ENCODE data around the gene ECE1. TPM values are rescaled to one million over a fixed set of nuclear protein-coding genes. Genes with fewer than 3 reads are reported as not detected.

ECE1 gene
- total and polyA plus RNA-seq, 2 of the 13 experiments (the other 11 are each of a cell fraction or from before 2014, with no cell fraction given), result 13.5 to 21.2 TPM

DNA sequence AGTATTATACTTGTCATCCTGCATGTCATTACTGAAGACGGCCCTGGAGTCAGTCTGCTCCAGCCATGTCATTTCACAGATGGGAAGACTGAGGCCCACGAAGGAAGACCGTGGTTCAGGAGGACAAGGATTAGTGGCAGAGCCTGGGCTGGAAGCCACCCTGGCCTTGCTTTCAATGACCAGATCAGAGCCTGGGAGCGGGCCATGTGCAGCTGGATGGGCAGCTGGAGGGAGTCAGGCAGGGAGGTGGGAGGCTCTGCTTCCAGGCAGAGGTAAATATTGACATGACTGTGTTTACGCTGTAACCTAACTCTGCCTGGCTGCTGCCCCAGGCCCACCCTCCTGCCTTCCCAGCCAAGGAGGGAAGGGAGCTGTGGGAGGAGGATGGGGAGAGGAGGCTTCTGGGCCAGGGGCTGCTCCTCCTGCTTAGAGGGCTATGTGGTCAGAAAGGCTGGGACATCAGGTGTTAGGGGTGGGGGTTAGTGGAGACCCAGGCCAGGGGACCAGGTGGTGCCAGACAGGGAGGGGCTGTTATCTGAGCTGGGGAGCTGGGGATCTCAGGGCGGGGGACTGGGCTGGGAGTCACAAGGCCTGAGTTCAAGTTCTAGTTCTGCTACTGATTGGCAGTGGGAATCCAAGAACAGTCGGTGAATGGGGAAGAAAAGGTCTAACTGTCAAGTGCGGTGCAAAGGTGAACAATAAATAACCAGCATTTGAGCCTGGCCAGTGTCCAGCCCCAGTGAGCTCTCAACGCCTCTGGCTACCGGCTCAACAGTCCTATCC is 48.5 kb upstream of the ECE1 start (continued):
- TF ChIP-seq, protein P1, sequence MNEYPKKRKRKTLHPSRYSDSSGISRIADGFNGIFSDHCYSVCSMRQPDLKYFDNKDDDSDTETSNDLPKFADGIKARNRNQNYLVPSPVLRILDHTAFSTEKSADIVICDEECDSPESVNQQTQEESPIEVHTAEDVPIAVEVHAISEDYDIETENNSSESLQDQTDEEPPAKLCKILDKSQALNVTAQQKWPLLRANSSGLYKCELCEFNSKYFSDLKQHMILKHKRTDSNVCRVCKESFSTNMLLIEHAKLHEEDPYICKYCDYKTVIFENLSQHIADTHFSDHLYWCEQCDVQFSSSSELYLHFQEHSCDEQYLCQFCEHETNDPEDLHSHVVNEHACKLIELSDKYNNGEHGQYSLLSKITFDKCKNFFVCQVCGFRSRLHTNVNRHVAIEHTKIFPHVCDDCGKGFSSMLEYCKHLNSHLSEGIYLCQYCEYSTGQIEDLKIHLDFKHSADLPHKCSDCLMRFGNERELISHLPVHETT (CRISPR knock-in tag; conservative IDR thresholded peaks at IDR 0.05), result no peak; the same call in 1 of the 2 replicates
- TF ChIP-seq ZNF598 (CRISPR knock-in tag; IDR thresholded peaks at IDR 0.05; ENCODE audit: borderline replicate concordance), result no peak
- TF ChIP-seq HNRNPUL1 (IDR thresholded peaks at IDR 0.05; ENCODE audit: low read depth, low read length), result no peak
- TF ChIP-seq, protein P2, sequence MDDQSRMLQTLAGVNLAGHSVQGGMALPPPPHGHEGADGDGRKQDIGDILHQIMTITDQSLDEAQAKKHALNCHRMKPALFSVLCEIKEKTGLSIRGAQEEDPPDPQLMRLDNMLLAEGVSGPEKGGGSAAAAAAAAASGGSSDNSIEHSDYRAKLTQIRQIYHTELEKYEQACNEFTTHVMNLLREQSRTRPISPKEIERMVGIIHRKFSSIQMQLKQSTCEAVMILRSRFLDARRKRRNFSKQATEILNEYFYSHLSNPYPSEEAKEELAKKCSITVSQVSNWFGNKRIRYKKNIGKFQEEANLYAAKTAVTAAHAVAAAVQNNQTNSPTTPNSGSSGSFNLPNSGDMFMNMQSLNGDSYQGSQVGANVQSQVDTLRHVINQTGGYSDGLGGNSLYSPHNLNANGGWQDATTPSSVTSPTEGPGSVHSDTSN (CRISPR knock-in tag; IDR thresholded peaks at IDR 0.05; ENCODE audit: borderline replicate concordance), result no peak
- no peak for TF ChIP-seq NPAS2 (CRISPR knock-in tag; IDR thresholded peaks at IDR 0.05; ENCODE audit: borderline replicate concordance)
- no peak for TF ChIP-seq AGO1 (IDR thresholded peaks at IDR 0.05; ENCODE audit: low read depth, low read length, poor library complexity, severe bottlenecking)
- TF ChIP-seq ZNF569 (CRISPR knock-in tag; IDR thresholded peaks at IDR 0.05; ENCODE audit: borderline replicate concordance), result no peak
- TF ChIP-seq, protein P3, sequence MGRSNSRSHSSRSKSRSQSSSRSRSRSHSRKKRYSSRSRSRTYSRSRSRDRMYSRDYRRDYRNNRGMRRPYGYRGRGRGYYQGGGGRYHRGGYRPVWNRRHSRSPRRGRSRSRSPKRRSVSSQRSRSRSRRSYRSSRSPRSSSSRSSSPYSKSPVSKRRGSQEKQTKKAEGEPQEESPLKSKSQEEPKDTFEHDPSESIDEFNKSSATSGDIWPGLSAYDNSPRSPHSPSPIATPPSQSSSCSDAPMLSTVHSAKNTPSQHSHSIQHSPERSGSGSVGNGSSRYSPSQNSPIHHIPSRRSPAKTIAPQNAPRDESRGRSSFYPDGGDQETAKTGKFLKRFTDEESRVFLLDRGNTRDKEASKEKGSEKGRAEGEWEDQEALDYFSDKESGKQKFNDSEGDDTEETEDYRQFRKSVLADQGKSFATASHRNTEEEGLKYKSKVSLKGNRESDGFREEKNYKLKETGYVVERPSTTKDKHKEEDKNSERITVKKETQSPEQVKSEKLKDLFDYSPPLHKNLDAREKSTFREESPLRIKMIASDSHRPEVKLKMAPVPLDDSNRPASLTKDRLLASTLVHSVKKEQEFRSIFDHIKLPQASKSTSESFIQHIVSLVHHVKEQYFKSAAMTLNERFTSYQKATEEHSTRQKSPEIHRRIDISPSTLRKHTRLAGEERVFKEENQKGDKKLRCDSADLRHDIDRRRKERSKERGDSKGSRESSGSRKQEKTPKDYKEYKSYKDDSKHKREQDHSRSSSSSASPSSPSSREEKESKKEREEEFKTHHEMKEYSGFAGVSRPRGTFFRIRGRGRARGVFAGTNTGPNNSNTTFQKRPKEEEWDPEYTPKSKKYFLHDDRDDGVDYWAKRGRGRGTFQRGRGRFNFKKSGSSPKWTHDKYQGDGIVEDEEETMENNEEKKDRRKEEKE (IDR thresholded peaks at IDR 0.05), result no peak
- TF ChIP-seq NFIC (IDR thresholded peaks at IDR 0.05; ENCODE audit: low read length), result peak; percentile 63; the same call in 1 of the 2 replicates
- no peak for TF ChIP-seq TCF12 (IDR thresholded peaks at IDR 0.05)
- TF ChIP-seq TCF12 (CRISPR knock-in tag; IDR thresholded peaks at IDR 0.05), result peak; percentile 83; the same call in 1 of the 2 replicates
- TF ChIP-seq ZNF460 (CRISPR knock-in tag; IDR thresholded peaks at IDR 0.05; ENCODE audit: borderline replicate concordance), result no peak; the same call in 1 of the 2 replicates
- TF ChIP-seq, protein P4, sequence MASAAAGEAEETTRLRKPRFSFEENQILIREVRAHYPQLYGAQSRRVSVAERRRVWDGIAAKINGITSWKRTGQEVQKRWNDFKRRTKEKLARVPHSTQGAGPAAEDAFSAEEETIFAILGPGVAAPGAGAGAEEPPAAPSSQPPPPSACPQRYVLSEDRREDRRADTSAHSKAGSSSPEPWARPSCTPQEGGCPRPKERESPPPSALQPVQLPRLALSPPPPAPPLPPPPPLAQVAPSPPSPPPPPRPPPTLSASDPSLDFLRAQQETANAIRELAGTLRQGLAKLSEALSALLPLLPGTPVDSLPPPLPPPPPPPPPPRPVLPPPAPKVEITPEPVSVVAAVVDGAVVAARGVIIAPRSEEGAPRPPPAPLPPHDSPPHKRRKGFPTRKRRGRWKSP (CRISPR knock-in tag; IDR thresholded peaks at IDR 0.05), result peak; percentile 67
- no peak; the same call in 1 of the 2 replicates for TF ChIP-seq JUNB (CRISPR knock-in tag; IDR thresholded peaks at IDR 0.05; ENCODE audit: borderline replicate concordance)
- TF ChIP-seq PRMT3 (CRISPR knock-in tag; IDR thresholded peaks at IDR 0.05; ENCODE audit: borderline replicate concordance, low read depth), result no peak
- TF ChIP-seq ELF4 (CRISPR knock-in tag; IDR thresholded peaks at IDR 0.05; ENCODE audit: borderline replicate concordance), result no peak
- no peak for TF ChIP-seq ZNF816 (CRISPR knock-in tag; IDR thresholded peaks at IDR 0.05; ENCODE audit: borderline replicate concordance)
- TF ChIP-seq, protein P5, sequence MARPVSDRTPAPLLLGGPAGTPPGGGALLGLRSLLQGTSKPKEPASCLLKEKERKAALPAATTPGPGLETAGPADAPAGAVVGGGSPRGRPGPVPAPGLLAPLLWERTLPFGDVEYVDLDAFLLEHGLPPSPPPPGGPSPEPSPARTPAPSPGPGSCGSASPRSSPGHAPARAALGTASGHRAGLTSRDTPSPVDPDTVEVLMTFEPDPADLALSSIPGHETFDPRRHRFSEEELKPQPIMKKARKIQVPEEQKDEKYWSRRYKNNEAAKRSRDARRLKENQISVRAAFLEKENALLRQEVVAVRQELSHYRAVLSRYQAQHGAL (CRISPR knock-in tag; IDR thresholded peaks at IDR 0.05; ENCODE audit: not compliant biosample characterization), result no peak

Measured in HepG2 (cell line).